Osteocyte (in vitro differentiated cells): ENCODE measurements around the gene KIF13A. TPM values are rescaled to one million over a fixed set of nuclear protein-coding genes. Genes with fewer than 3 reads are reported as not detected.

ENCODE experiments used
- DNase-seq: peaks from one replicate; pipeline ENCODE4 v3.0.0; 2021; ENCODE audit warnings: mixed read lengths; ENCODE audit not compliant: unreplicated experiment; ENCODE audit errors: extremely low spot score
- H3K27ac Mint-ChIP-seq: one replicate; pipeline ENCODE4 v1.8.0; 2021; ENCODE audit warnings: mild to moderate bottlenecking, mixed read lengths; ENCODE audit not compliant: unreplicated experiment
- H3K27me3 Mint-ChIP-seq: one replicate; pipeline ENCODE4 v1.8.0; 2021; ENCODE audit warnings: mixed read lengths; ENCODE audit not compliant: unreplicated experiment
- H3K36me3 Mint-ChIP-seq: one replicate; pipeline ENCODE4 v1.8.0; 2021; ENCODE audit warnings: mixed read lengths; ENCODE audit not compliant: unreplicated experiment
- H3K4me1 Mint-ChIP-seq: one replicate; pipeline ENCODE4 v1.8.0; 2021; ENCODE audit warnings: mixed read lengths; ENCODE audit not compliant: unreplicated experiment
- H3K4me3 Mint-ChIP-seq: one replicate; pipeline ENCODE4 v1.8.0; 2021; ENCODE audit warnings: mild to moderate bottlenecking, moderate library complexity, mixed read lengths; ENCODE audit not compliant: unreplicated experiment
- H3K9me3 Mint-ChIP-seq: one replicate; pipeline ENCODE4 v1.8.0; 2021; ENCODE audit warnings: mixed read lengths; ENCODE audit not compliant: unreplicated experiment
- total RNA-seq: library from RNA; stranded (reverse); gene quantifications from 2 replicates; pipeline ENCODE4 v1.2.1, GENCODE V29; 2021
- TF ChIP-seq, protein P1 (sequence below): fragments of 200-600 bp; sonication (generic); IDR thresholded peaks from 2 replicates; pipeline ENCODE4 v1.5.0; 2021; ENCODE audit warnings: antibody characterized with exemption, mild to moderate bottlenecking, moderate library complexity

KIF13A gene
- total RNA-seq, 1 donor from 2014 or later = 47.5 TPM

DNA sequence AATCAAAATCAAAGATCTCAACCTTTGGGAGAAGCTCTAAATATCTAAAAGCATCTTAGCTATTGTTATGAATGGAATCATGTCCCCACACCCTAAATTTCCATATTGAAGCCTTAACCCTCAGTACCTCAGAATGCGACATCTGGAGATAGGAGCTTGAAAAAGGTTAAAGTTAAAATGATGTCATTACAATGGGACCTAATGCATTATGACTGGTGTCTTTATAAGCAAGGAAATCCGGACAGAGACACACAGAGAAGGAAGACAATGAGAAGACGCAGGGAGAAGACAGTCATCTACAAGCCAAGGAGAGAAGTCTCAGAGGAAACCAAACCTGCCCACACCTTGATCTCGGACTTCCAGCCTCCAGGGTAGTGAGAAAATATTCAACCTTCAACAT lies 46.1 kb downstream of the KIF13A start:
- Mint-ChIP-seq H3K36me3 (peaks cover 3% of the 10 kb centered on the region), H3K9me3 (no peaks in the 10 kb centered on the region), H3K27me3 (no peaks in the 10 kb centered on the region), H3K4me3 (no peak overlapping the region), H3K27ac (no peak overlapping the region), H3K4me1 (peaks cover 45% of the 10 kb centered on the region)
- TF ChIP-seq, protein P1, sequence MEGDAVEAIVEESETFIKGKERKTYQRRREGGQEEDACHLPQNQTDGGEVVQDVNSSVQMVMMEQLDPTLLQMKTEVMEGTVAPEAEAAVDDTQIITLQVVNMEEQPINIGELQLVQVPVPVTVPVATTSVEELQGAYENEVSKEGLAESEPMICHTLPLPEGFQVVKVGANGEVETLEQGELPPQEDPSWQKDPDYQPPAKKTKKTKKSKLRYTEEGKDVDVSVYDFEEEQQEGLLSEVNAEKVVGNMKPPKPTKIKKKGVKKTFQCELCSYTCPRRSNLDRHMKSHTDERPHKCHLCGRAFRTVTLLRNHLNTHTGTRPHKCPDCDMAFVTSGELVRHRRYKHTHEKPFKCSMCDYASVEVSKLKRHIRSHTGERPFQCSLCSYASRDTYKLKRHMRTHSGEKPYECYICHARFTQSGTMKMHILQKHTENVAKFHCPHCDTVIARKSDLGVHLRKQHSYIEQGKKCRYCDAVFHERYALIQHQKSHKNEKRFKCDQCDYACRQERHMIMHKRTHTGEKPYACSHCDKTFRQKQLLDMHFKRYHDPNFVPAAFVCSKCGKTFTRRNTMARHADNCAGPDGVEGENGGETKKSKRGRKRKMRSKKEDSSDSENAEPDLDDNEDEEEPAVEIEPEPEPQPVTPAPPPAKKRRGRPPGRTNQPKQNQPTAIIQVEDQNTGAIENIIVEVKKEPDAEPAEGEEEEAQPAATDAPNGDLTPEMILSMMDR = no peak
- DNase-seq = no peak

DNA sequence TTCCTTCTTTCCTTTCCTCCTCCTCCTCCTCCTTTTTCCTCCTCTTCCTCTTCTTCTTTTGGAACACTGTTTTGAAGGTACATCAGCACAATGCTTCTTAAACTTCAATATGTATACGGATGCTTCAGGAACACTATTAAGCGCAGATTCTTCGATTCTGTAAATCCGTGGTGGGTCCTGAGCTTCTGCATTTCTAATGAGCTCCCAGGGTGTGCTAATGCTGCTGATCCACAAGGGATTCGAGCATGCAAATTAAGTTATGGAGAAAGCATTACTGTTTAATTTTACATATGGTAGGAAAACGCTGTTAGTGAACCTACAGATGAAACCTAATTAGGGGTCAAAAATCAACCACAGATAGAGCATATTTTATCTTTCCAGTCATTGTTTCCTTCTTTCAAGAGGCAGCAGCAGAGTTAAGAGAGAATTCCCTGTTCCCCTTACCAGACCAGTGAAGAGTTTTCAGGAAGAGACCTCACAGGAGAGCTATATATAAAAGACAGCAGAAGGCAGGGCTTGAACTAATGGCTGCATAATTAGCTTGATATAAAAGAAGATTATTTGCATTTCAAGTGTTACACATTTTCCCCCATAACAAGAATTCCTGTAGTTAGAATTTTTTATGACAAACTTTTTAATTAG lies 47.2 kb downstream of the KIF13A start:
- no peaks in the 10 kb centered on the region for H3K27me3 Mint-ChIP-seq
- DNase-seq = no peak
- TF ChIP-seq, protein P1 = no peak
- H3K36me3 Mint-ChIP-seq = peaks cover 3% of the 10 kb centered on the region
- H3K9me3 Mint-ChIP-seq = no peaks in the 10 kb centered on the region
- no peak overlapping the region for H3K27ac Mint-ChIP-seq
- H3K4me1 Mint-ChIP-seq = peaks cover 41% of the 10 kb centered on the region
- no peak overlapping the region for H3K4me3 Mint-ChIP-seq

DNA sequence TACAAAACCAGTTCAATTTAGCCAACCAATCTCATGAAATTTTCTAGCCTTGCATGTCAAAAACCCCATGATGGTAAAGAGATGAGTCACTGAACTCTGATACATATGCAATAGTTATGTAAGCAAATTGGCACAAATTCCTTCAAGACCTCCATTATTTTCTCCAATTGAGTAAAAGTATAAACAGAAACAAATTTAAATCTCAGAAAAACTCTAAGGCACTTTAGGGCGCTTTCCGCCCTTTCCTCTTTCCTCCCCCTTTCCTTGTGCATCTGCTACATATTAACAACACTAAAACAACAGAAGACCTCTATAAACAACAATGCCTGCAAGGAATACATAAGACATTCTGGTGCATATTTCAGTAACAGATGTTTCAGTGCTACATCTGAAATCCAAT lies 48.5 kb downstream of the KIF13A start:
- Mint-ChIP-seq H3K27me3 (no peaks in the 10 kb centered on the region), H3K4me3 (no peak overlapping the region), H3K36me3 (peaks cover 3% of the 10 kb centered on the region), H3K27ac (peak overlapping the region; percentile 87), H3K4me1 (peaks cover 28% of the 10 kb centered on the region), H3K9me3 (no peaks in the 10 kb centered on the region)
- TF ChIP-seq, protein P1 = no peak
- no peak for DNase-seq

DNA sequence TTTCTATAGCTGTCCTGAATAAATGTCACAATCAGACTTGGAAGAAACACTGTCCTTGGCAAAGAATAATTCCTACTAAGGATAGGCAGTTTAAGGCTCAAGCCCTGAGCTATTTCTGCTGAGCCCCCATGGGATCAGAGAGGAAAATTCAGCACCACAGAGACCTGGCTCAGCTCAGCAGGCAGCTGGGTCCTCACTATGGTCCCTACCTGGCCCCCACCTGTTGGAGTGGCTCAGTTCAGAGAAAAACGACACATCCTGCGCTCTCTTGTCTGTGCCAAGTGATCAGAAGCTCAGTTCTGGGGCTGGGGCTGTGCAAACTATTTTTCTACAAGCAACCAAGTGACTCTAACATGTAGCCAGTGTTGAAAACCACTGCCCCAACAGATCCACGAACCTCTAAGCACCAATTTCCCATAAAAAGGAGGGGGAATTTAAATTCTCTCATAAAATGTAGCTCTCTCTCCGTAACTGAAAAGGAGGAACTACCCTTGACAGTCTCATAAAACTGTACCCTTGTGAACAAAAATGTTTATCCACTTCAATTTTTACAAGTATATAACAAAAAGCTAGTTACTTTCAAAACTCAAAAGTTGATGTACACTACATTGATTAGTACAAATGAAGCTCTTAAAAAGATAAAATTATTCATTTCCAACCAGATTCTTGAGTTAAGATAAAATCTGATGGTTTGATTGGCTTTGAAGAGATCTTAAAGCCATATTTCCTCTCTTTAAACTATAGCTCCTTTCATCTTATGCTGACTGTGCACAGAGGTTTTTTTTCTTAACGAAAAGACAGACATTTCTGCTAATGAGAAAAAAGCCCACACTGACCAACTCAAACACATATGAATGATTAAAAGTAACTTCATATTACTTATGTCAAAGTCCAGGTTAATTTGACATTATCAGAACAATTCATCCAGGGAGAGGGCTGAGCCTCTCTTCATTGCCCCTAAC lies 52.0 kb downstream of the KIF13A start:
- TF ChIP-seq, protein P1 = no peak
- peaks cover 3% of the 10 kb centered on the region for H3K36me3 Mint-ChIP-seq
- H3K9me3 Mint-ChIP-seq = no peaks in the 10 kb centered on the region
- no peaks in the 10 kb centered on the region for H3K27me3 Mint-ChIP-seq
- peaks cover 39% of the 10 kb centered on the region for H3K4me1 Mint-ChIP-seq
- no peak overlapping the region for H3K4me3 Mint-ChIP-seq
- DNase-seq = no peak
- H3K27ac Mint-ChIP-seq = no peak overlapping the region

DNA sequence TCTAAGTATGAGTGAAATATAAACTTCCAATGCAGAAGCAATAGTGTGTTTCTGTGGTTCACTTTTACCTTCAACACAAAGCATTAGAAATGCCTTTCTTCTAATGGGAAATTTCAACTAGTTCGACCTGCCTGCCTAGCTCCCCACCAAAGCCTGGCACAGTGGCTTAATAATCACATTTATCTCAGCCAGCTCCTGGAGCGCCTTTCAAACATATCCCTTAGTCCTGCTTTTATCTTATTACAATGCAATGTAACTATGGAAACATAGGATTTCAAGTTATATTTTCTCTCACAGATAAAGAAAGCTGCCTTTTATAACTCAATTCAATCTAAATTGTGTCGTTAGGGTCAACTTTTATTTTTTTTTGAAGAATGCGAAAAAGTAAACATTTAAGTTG lies 53.7 kb downstream of the KIF13A start:
- TF ChIP-seq, protein P1 = no peak
- H3K4me3 Mint-ChIP-seq = no peak overlapping the region
- no peak overlapping the region for H3K27ac Mint-ChIP-seq
- H3K4me1 Mint-ChIP-seq = peaks cover 42% of the 10 kb centered on the region
- H3K9me3 Mint-ChIP-seq = no peaks in the 10 kb centered on the region
- no peaks in the 10 kb centered on the region for H3K36me3 Mint-ChIP-seq
- no peak for DNase-seq
- H3K27me3 Mint-ChIP-seq = no peaks in the 10 kb centered on the region
